Right ventricle myocardium inferior (tissue), 1 donor: ENCODE data around the gene TEDC2. TPM values are rescaled to one million over a fixed set of nuclear protein-coding genes. Genes with fewer than 3 reads are reported as not detected.

Experiments used
- ATAC-seq: fragments of 200-7000 bp; cut with Tn5 transposase; one replicate; pipeline ENCODE4 v1.9.1; 2020; ENCODE audit warnings: mild to moderate bottlenecking, moderate library complexity
- DNase-seq: peaks from one replicate; pipeline ENCODE4 v3.0.0; 2021; ENCODE audit errors: missing footprints
- intact Hi-C: fragments of 100-400 bp; cut with DNase I; formaldehyde crosslinking; loops from one replicate; pipeline ENCODE4 v1.11.0; 2022
- total RNA-seq: library from RNA; stranded (reverse); fragmentation: NEBNext Ultra II Directional; extraction: Animal tissue kit (Norgen Biotek cat#: 25700); gene quantifications from one replicate; pipeline ENCODE4 v1.2.1, GENCODE V29; 2021
- donor health status: DM: no; HTN: yes; CAD: no; lungs with severe emphysema.

Gene TEDC2
- total RNA-seq, 1 donor from 2014 or later, result 0.95 TPM

GRCh38 chr16:2460391-2460713 lies 443 bp downstream of the TEDC2 start:
- intact Hi-C loops, result loop anchor here (5.0 kb wide), 1 partner anchor 37 kb away; no protein-coding TSS in a partner anchor
- ATAC-seq (no peak), DNase-seq (no peak)

GRCh38 chr16:2460916-2461315 lies 1.0 kb downstream of the TEDC2 start:
- intact Hi-C loops, result loop anchor here (5.0 kb wide), 1 partner anchor 36 kb away; no protein-coding TSS in a partner anchor

DNA sequence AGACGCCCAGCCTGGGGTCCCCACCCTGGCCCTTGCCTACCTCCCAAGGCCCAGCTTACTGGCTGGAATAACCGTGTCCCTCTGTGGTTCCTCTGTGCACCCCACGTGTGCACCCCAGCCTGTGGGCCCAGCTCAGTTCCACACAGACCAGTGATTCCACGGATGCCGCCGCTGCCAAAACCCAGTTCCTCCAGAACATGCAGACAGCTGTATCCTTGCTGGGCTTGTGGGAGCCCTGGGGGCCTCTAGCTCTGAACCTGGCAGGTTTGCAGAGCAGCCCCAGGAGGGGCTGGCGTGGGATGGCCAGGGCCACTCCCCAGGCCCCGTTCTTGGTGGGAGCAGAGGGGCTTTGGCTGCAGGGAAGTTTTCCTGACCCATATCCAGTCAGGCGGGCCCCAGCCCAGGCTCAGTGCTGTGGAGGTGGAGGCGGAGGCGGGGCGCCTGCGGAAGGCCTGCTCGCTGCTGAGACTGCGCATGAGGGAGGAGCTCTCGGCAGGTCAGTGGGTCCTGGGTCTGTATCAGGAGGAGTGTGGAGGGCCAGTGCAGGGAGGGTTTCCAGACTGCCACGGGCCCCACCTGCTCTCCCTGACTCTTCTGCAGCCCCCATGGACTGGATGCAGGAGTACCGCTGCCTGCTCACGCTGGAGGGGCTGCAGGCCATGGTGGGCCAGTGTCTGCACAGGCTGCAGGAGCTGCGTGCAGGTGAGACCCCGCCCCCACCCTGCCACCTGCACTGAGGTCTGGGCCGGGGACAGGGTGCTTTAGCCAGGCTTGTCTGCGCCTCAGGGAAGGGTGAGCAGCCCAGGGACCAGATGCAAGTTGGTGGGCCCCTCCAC lies 2.3 kb downstream of the TEDC2 start:
- intact Hi-C loops, result loop anchor here (5.0 kb wide), 1 partner anchor 35 kb away; no protein-coding TSS in a partner anchor
- no peak for DNase-seq

More at GRCh38 chr16:2460916-2461315, 1.0 kb downstream of the TEDC2 start:
- no peak for ATAC-seq
- DNase-seq, result no peak

DNA sequence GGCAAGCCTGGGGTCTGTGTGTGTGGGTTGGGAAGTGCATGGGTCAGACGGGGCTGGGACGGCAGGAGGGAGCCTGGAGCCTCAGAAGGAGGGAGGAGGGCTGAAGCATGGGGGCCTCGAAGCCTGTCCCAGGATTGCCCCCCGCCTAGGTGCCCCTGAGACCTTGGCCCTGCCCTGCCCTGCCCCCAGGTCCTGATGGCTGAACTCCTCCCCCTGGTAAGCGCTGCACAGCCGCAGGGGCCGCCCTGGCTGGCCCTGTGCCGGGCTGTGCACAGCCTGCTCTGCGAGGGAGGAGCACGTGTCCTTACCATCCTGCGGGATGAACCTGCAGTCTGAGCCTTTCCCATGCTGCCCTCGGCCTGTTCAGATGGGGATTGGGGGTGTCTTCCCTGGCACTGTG lies 4.4 kb downstream of the TEDC2 start:
- DNase-seq (no peak), ATAC-seq (no peak)
- intact Hi-C loops, result loop anchor here (5.0 kb wide), 1 partner anchor 33 kb away; no protein-coding TSS in a partner anchor

More for the DNA sequence above, 2.3 kb downstream of the TEDC2 start:
- ATAC-seq, result no peak

- no peak for ATAC-seq
- no peak for DNase-seq
- intact Hi-C loops, result no loop called here
Measured at GRCh38 chr16:2465653-2466415, 5.9 kb downstream of the TEDC2 start.

- DNase-seq (no peak), ATAC-seq (no peak)
- intact Hi-C loops, result no loop called here
Measured at GRCh38 chr16:2466667-2467527, 7.0 kb downstream of the TEDC2 start.

GRCh38 chr16:2467528-2468232 lies 7.8 kb downstream of the TEDC2 start:
- intact Hi-C loops, result no loop called here
- peak; percentile 88 for DNase-seq
- ATAC-seq, result peak; percentile 85

DNA sequence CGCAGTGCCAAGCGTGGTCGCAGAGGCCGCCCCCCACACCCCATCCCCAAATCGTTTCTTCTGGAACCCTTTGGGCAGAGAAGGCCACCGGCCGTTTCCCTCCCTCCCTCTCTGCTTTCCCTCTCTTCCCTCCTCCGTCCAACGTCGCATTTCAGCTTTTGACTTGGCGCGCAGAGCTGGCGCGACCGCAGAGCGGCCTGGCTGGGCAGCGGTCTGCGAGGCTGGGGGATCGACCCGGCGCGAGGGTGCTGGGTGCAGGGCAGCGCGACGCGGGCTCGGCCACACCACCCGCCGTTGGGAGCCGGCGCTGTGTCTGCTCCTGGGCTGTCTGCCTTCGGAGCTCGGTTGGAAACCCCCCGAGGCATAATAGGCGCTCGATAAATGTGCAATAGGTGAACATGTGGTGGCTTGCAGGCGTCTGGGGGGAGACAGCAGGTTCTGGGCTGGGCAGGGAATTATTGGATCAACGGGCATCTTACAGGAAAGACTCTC lies 8.4 kb downstream of the TEDC2 start:
- DNase-seq (no peak), ATAC-seq (no peak)
- intact Hi-C loops, result no loop called here

- no peak for ATAC-seq
- intact Hi-C loops, result no loop called here
- DNase-seq, result no peak
Measured at GRCh38 chr16:2468725-2469398, 9.0 kb downstream of the TEDC2 start.

GRCh38 chr16:2469399-2470233 lies 9.7 kb downstream of the TEDC2 start:
- intact Hi-C loops, result no loop called here
- DNase-seq (no peak), ATAC-seq (no peak)

DNA sequence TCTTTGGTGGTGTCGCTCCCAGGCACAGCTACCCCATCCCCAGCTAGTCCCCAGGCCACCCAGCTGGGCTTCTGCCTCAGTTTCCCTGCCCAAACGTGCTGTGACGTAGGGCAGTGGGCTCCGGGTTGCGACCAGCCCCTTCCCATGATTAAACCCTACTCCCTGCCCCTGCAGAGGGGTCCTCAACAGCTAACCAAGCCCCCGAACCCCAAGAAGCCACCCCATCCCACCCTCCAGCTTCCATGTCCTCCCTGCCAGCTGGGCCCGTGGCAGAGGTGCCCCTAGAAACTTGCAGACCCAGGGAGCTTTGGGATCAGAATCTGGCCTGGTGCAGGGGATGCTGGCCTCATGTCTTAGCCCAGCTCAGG lies 10.3 kb downstream of the TEDC2 start:
- intact Hi-C loops, result no loop called here
- DNase-seq (no peak), ATAC-seq (no peak)

DNA sequence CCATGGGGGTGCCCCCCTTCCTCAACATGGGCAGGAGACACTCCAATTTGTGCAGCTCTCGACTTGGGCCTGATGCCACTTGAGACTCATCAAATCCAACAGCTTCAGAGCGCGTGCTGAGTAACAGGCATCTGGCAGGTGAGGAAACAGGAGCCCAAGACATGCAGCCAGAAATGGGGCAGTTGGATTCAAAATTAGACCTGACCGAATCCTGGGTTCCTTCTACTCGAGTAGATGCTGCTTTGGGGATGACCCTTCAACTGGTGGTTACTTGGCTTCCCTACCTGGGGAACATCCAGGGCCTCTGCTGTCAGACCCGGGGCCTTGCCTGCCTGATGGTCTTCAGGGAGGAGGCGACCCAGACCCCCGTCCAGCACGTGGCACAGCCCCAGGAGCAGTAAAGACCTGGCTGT lies 10.7 kb downstream of the TEDC2 start:
- DNase-seq, result no peak
- ATAC-seq, result no peak
- intact Hi-C loops, result no loop called here

GRCh38 chr16:2471016-2471652 lies 11.2 kb downstream of the TEDC2 start, which contains the start of gene NTN3:
Gene NTN3, plus strand, starts transcription at chr16:2471297. Its CDS starts 405 bp downstream, at chr16:2471702.
- DNase-seq, result no peak
- intact Hi-C loops, result no loop called here
- no peak for ATAC-seq

DNA sequence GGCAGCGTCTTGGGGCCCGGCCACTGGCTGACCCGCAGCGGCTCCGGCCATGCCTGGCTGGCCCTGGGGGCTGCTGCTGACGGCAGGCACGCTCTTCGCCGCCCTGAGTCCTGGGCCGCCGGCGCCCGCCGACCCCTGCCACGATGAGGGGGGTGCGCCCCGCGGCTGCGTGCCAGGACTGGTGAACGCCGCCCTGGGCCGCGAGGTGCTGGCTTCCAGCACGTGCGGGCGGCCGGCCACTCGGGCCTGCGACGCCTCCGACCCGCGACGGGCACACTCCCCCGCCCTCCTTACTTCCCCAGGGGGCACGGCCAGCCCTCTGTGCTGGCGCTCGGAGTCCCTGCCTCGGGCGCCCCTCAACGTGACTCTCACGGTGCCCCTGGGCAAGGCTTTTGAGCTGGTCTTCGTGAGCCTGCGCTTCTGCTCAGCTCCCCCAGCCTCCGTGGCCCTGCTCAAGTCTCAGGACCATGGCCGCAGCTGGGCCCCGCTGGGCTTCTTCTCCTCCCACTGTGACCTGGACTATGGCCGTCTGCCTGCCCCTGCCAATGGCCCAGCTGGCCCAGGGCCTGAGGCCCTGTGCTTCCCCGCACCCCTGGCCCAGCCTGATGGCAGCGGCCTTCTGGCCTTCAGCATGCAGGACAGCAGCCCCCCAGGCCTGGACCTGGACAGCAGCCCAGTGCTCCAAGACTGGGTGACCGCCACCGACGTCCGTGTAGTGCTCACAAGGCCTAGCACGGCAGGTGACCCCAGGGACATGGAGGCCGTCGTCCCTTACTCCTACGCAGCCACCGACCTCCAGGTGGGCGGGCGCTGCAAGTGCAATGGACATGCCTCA lies 12.0 kb downstream of the TEDC2 start:
- intact Hi-C loops, result no loop called here
- DNase-seq, result no peak
- no peak for ATAC-seq

DNA sequence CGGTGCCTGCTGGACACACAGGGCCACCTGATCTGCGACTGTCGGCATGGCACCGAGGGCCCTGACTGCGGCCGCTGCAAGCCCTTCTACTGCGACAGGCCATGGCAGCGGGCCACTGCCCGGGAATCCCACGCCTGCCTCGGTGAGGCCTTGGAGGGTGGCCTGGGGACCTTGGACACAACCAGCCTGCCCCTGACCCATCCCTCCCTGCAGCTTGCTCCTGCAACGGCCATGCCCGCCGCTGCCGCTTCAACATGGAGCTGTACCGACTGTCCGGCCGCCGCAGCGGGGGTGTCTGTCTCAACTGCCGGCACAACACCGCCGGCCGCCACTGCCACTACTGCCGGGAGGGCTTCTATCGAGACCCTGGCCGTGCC lies 12.6 kb downstream of the TEDC2 start:
- no peak for ATAC-seq
- intact Hi-C loops, result no loop called here
- DNase-seq, result no peak
